Measurements from ENCODE around the gene ARMC3.

- no peak for TF ChIP-seq ZFP30 (CRISPR knock-in tag; IDR thresholded peaks at IDR 0.05)
- no peak for TF ChIP-seq RARB (CRISPR knock-in tag; IDR thresholded peaks at IDR 0.05)
- TF ChIP-seq ZFP3 (CRISPR knock-in tag; IDR thresholded peaks at IDR 0.05) = no peak
- TF ChIP-seq PATZ1 (CRISPR knock-in tag; IDR thresholded peaks at IDR 0.05; ENCODE audit: borderline replicate concordance) = no peak
- TF ChIP-seq ZNF8 (CRISPR knock-in tag; IDR thresholded peaks at IDR 0.05) = no peak
- TF ChIP-seq TCF4 (CRISPR knock-in tag; IDR thresholded peaks at IDR 0.05; ENCODE audit: borderline replicate concordance) = no peak
Measured at GRCh38 chr10:22899775-22900174, 28.1 kb upstream of the ARMC3 start.
